Liver (tissue), 9 donors: Measurements from ENCODE around the gene RASL10A. TPM values are rescaled to one million over a fixed set of nuclear protein-coding genes. Genes with fewer than 3 reads are reported as not detected.

Experiments
- DNase-seq: peaks from one replicate; pipeline ENCODE4 v3.0.0-alpha.2; 2017; ENCODE audit warnings: low spot score
- H3K27ac ChIP-seq, 2 donors: one replicate each; pipeline ENCODE4 v1.7.0; 2013; ENCODE audit warnings: inconsistent platforms in 2 of 2, low read length in 2 of 2, control low read depth in 1 of 2, low read depth in 1 of 2, mild to moderate bottlenecking in 1 of 2
- H3K27me3 ChIP-seq, 4 donors: one replicate each; pipeline versions ENCODE4 v1.6.1 to v1.7.0; 2013; ENCODE audit warnings: low read length in 3 of 4, inconsistent platforms in 1 of 4, mild to moderate bottlenecking in 1 of 4, moderate library complexity in 1 of 4; ENCODE audit not compliant: control insufficient read depth in 4 of 4, insufficient read depth in 4 of 4
- H3K36me3 ChIP-seq, 4 donors: one replicate each; pipeline versions ENCODE4 v1.6.1 to v1.7.0; 2013; ENCODE audit warnings: low read length in 3 of 4, mild to moderate bottlenecking in 3 of 4, low read depth in 1 of 4, moderate library complexity in 1 of 4; ENCODE audit not compliant: control insufficient read depth in 4 of 4, insufficient read depth in 3 of 4
- H3K4me1 ChIP-seq, 4 donors: one replicate each; pipeline versions ENCODE4 v1.6.1 to v1.7.0; 2013; ENCODE audit warnings: low read length in 3 of 4, mild to moderate bottlenecking in 3 of 4, moderate library complexity in 1 of 4; ENCODE audit not compliant: control insufficient read depth in 4 of 4, insufficient read depth in 4 of 4
- H3K4me3 ChIP-seq, 3 donors: one replicate each; pipeline versions ENCODE4 v1.6.1 to v1.7.0; 2013; ENCODE audit warnings: low read length in 3 of 3, control low read depth in 1 of 3, low read depth in 1 of 3, mild to moderate bottlenecking in 1 of 3
- H3K9ac ChIP-seq, 2 donors: one replicate each; pipeline ENCODE4 v1.7.0; 2013; ENCODE audit warnings: low read length in 2 of 2, mild to moderate bottlenecking in 2 of 2, moderate library complexity in 2 of 2, control low read depth in 1 of 2, low read depth in 1 of 2
- H3K9me3 ChIP-seq, 4 donors: one replicate each; pipeline versions ENCODE4 v1.6.1 to v1.7.0; 2013; ENCODE audit warnings: low read length in 3 of 4; ENCODE audit not compliant: control insufficient read depth in 4 of 4
- ATF3 ChIP-seq: IDR thresholded peaks from 2 replicates; pipeline ENCODE4 v1.6.1; 2016; ENCODE audit warnings: antibody characterized with exemption
- CTCF ChIP-seq: fragments of 150-350 bp; IDR thresholded peaks from 2 replicates; pipeline ENCODE4 v1.5.1; 2017; ENCODE audit warnings: improper control_type of control experiment, low read depth, low read length; ENCODE audit not compliant: missing input control
- EGR1 ChIP-seq, 2 donors: IDR thresholded peaks; 2 replicates each; pipeline ENCODE4 v1.6.1; 2016 to 2018; ENCODE audit warnings: antibody characterized with exemption in 2 of 2, low read depth in 2 of 2
- FOXA1 ChIP-seq: IDR thresholded peaks from 2 replicates; pipeline ENCODE4 v1.6.1; 2016; ENCODE audit warnings: antibody characterized with exemption
- FOXA2 ChIP-seq: IDR thresholded peaks from 2 replicates; pipeline ENCODE4 v1.6.1; 2016; ENCODE audit warnings: antibody characterized with exemption
- GABPA ChIP-seq, 2 donors: IDR thresholded peaks in 1 of 2; conservative IDR thresholded peaks in 1 of 2; 2 replicates each; pipeline ENCODE4 v1.6.1; 2016; ENCODE audit warnings: antibody characterized with exemption in 2 of 2, mild to moderate bottlenecking in 1 of 2, moderate library complexity in 1 of 2
- HNF4A ChIP-seq, 2 donors: conservative IDR thresholded peaks; 2 replicates each; pipeline ENCODE4 v1.6.1; 2016; ENCODE audit warnings: antibody characterized with exemption in 2 of 2, mild to moderate bottlenecking in 2 of 2
- HNF4G ChIP-seq: IDR thresholded peaks from 2 replicates; pipeline ENCODE4 v1.6.1; 2016; ENCODE audit warnings: antibody characterized with exemption
- JUND ChIP-seq, 2 donors: IDR thresholded peaks; 2 replicates each; pipeline ENCODE4 v1.6.1; 2016; ENCODE audit warnings: antibody characterized with exemption in 2 of 2
- MAX ChIP-seq: IDR thresholded peaks from 2 replicates; pipeline ENCODE4 v1.6.1; 2016; ENCODE audit warnings: antibody characterized with exemption
- NR2F2 ChIP-seq: IDR thresholded peaks from 2 replicates; pipeline ENCODE4 v1.6.1; 2016; ENCODE audit warnings: antibody characterized with exemption
- REST ChIP-seq: IDR thresholded peaks from 2 replicates; pipeline ENCODE4 v1.6.1; 2016; ENCODE audit warnings: antibody characterized with exemption, mild to moderate bottlenecking
- SP1 ChIP-seq: IDR thresholded peaks from 2 replicates; pipeline ENCODE4 v1.6.1; 2018; ENCODE audit warnings: antibody characterized with exemption, mild to moderate bottlenecking
- TAF1 ChIP-seq: conservative IDR thresholded peaks from 2 replicates; pipeline ENCODE4 v1.6.1; 2016; ENCODE audit warnings: antibody characterized with exemption, mild to moderate bottlenecking
- YY1 ChIP-seq: IDR thresholded peaks from 2 replicates; pipeline ENCODE4 v1.6.1; 2016; ENCODE audit warnings: antibody characterized with exemption, mild to moderate bottlenecking
- WGBS: extraction: QIAGEN DNeasy Blood & Tissue Kit; methylation state at CpG from one replicate; pipeline ENCODE4 v1.1.7; 2013; 5-methylcytosine and 5-hydroxymethylcytosine counted together
- polyA plus RNA-seq, 2 donors: library from polyadenylated mRNA; stranded (reverse) in 1 of 2; unstranded in 1 of 2; fragments of 200-250 nt in 1 of 2; fragments of >200 nt in 1 of 2; fragmentation: Nextera tagmentation in 1 of 2; extraction: Ambion mirVana in 1 of 2; gene quantifications; one replicate each; pipeline versions ENCODE4 v1.2.1 to v1.2.3, GENCODE V29; 2013 to 2015
- total RNA-seq, 2 donors: library from RNA; depleted of rRNA; stranded (reverse); fragments of >200 nt; gene quantifications; one replicate each; pipeline ENCODE4 v1.2.3, GENCODE V29; 2014
- TF ChIP-seq, protein P1 (sequence below): IDR thresholded peaks from 2 replicates; pipeline ENCODE4 v1.6.1; 2016; ENCODE audit warnings: antibody characterized with exemption
- donor health status: healthy.
- donor health status: healthy.
- donor health status: healthy.
- donor health status: healthy.
- donor health status: healthy.

The RASL10A gene
- total and polyA plus RNA-seq, 4 donors, result 0.10 to 0.79 (median 0.47) TPM

- no peak for TF ChIP-seq MAX
- TF ChIP-seq FOXA2, result no peak
- TF ChIP-seq NR2F2, result no peak
- TF ChIP-seq ATF3, result no peak
These were observed 26.7 kb upstream of the RASL10A start (continued) for GRCh38 chr22:29342177-29342576.

DNA sequence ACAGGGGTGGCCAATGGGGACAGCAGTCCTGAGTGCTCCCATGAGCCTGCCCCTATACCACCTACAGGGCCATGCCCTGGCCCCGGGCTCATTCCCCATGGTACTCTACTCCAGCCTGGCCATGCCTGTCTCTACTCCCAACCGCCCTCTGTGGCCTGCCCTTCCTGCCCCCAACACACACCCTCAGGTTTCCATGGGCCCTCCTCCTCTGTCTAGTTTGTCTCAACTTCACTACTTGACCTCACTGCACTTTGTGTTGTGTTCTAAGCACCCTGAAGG lies 26.3 kb upstream of the RASL10A start:
- no peak for DNase-seq
- H3K27me3 ChIP-seq, result no peaks in the 10 kb centered on the region
- no peaks in the 10 kb centered on the region for H3K9me3 ChIP-seq
- 95% methylated on average over 2 of the region's 2 CpGs for WGBS
- H3K36me3 ChIP-seq, result peaks cover 10 to 39% (median 23%) of the 10 kb centered on the region in 4 donors
- TF ChIP-seq REST (no peak), GABPA (IDR thresholded peaks at IDR 0.05 in 1 of 2, conservative IDR thresholded peaks at IDR 0.05 in 1 of 2) (no peak), FOXA2 (no peak), EGR1 (IDR thresholded peaks at IDR 0.05; ENCODE audit: low read depth in 2 of 2) (no peak), SP1 (no peak), HNF4G (no peak), FOXA1 (no peak), CTCF (no peak), MAX (no peak), YY1 (no peak), TAF1 (no peak)
- peaks cover 4 to 41% (median 31%) of the 10 kb centered on the region in 4 donors for H3K4me1 ChIP-seq
- H3K27ac ChIP-seq, result no peak overlapping the region
- no peak overlapping the region for H3K4me3 ChIP-seq
- H3K9ac ChIP-seq, result no peak overlapping the region

- DNase-seq, result no peak
- no peaks in the 10 kb centered on the region for H3K27me3 ChIP-seq
- peaks cover 10 to 39% (median 21%) of the 10 kb centered on the region in 4 donors for H3K36me3 ChIP-seq
- no peak overlapping the region for H3K9ac ChIP-seq
- peaks cover 4 to 41% (median 32%) of the 10 kb centered on the region in 4 donors for H3K4me1 ChIP-seq
- H3K9me3 ChIP-seq, result no peaks in the 10 kb centered on the region
- no peak overlapping the region for H3K27ac ChIP-seq
- no peak overlapping the region for H3K4me3 ChIP-seq
- WGBS, result 96% methylated on average over 25 of the region's 25 CpGs
- TF ChIP-seq HNF4A (conservative IDR thresholded peaks at IDR 0.05), result no peak
- no peak for TF ChIP-seq JUND (IDR thresholded peaks at IDR 0.05)
- TF ChIP-seq CTCF, result no peak
- no peak for TF ChIP-seq ATF3
- TF ChIP-seq, protein P1, sequence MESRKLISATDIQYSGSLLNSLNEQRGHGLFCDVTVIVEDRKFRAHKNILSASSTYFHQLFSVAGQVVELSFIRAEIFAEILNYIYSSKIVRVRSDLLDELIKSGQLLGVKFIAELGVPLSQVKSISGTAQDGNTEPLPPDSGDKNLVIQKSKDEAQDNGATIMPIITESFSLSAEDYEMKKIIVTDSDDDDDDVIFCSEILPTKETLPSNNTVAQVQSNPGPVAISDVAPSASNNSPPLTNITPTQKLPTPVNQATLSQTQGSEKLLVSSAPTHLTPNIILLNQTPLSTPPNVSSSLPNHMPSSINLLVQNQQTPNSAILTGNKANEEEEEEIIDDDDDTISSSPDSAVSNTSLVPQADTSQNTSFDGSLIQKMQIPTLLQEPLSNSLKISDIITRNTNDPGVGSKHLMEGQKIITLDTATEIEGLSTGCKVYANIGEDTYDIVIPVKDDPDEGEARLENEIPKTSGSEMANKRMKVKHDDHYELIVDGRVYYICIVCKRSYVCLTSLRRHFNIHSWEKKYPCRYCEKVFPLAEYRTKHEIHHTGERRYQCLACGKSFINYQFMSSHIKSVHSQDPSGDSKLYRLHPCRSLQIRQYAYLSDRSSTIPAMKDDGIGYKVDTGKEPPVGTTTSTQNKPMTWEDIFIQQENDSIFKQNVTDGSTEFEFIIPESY, result no peak
- TF ChIP-seq SP1, result no peak
These were observed 25.8 kb upstream of the RASL10A start for GRCh38 chr22:29341056-29341848.
